HG02981 (cell line): ENCODE results near the gene RHOXF2B.
"Not testable (repeated sequence)": the region's sequence is repeated elsewhere in the genome, so short reads cannot be mapped to it uniquely, and the experiment has no call there.

Source experiments
- ATAC-seq: cut with Tn5 transposase; IDR thresholded peaks from one replicate; pipeline ENCODE4 v1.9.1; 2021; ENCODE audit warnings: mild to moderate bottlenecking, moderate library complexity; ENCODE audit not compliant: unreplicated experiment

The RHOXF2B gene

DNA sequence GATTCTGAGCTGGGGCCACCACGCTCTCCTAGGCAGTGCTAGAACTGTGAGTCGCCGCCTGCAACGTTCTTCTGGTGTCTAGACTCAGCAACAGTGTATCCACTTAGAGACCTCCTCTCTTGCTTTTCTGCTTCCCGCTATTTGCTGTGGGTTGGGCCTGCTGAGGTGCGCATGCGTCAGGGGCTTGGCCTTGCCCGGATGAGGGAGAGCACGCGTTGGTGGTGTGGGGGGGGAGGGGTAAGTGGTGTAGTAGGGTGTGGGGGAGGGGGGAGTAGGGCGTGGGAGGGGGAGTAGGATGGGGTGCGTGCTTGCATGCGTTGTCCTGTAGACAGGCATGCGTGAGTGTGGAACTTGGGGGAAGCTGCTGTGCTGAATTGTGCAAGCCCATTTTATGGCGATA lies at the start of gene RHOXF2B:
Gene RHOXF2B (minus strand): TSS at position 101 of the 400 bp plus-strand sequence. CDS start 138 bp downstream, outside the sequence.
- not testable (repeated sequence) for ATAC-seq

DNA sequence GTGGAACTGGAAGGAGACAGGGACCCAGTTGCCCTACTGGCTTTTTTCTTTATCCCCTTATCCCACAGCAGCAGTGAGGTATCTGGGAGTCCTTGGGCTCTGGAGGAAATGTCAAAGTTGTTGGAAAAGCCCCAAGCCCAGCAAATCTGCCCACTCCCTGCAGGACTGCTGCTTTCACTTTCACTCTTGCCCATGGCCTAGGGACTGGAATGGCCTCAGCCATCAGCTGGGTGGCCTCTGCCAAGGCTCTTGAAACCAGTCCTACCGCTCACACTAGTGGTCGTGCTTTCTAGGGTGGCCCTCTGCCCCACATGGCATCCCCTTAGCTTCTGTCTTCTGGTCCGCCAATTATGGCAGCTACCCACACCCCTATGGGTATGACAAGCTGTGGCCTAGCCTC lies 48.0 kb upstream of the RHOXF2B start:
- ATAC-seq, result no peak

DNA sequence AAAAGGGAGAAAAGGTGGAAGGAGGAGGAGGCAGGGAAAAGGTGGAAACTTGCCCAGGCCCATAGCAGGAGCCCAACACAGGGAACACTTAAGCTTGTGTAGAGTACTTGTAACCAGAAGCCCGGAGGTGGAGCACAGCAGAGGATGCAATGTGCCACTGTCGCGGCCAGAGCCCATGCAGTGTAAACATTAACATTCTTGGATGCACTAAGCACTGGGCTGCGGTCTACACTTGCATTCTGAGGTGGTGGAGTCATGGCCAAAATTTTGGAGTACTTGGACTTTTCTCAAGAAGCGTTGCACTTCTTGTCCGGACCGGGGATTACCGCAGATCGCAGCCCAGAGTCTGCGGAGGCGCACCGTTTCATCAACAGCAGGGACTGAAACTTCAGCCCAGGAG lies 42.7 kb upstream of the RHOXF2B start:
- ATAC-seq, result no peak

DNA sequence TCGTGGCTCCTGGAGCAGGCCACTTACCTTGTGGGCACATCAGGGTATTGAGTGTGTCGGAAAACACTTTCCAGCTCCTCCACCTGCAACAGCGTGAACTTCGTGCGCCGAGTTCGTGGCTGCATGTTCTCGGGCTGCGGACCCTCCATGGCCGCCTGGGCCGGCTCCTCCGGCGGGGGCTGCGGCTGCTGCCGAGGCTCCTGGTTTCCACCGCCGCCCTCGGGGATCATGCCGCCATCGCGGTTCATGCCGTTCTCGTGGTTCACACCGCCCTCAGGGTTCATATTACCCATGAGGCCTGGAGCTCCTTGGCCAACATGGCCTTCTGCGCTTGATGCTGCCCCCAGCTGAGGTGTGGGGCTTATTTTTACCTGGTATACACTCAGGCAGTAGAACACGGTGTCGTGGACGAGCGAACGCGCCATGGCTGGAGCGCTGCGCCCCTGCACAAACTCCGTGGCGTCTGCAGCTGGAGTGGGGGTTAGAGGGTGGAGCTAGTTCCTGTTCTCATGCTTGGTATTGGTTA lies 38.0 kb upstream of the RHOXF2B start, which contains the start of gene RHOXF1:
Gene RHOXF1 (minus strand): TSS at position 476 of the 526 bp plus-strand sequence. CDS start 51 bp downstream, at position 425.
- no peak for ATAC-seq

DNA sequence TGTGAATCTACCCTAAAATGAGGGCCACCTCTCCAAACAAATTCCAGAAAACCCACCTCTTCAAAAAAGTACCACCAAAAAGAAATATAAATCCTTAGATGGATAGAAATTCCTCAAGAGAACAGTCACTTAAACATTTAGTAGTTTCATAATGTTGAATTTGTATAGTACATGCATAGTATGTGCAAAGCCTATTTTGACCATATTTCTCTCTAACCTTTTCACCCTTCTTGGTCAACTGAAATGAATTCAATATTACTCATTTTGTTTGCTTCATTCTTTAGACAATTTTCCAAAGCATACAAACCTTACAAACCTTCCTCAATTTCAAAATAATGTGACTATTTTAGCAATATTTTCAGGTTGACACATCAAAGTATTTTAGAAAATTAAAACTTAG lies 34.1 kb upstream of the RHOXF2B start:
- no peak for ATAC-seq

DNA sequence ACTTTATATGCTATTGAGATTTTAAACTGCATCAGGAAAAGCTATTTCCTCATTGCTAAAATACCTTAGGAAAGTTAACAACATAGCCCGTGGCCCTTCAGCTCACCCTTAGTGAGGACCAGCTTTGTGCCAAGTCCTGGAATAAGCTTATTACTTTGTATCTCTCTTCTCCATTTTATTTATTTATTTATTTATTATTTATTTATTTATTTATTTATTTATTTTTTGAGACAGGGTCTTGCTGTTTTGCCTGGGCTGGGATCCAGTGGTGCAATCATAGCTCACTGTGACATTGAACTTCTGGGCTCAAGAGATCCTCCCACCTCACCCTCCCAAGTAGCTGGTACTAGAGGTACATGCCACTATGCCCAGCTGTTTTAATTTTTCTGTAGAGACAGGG lies 31.9 kb upstream of the RHOXF2B start:
- no peak for ATAC-seq

DNA sequence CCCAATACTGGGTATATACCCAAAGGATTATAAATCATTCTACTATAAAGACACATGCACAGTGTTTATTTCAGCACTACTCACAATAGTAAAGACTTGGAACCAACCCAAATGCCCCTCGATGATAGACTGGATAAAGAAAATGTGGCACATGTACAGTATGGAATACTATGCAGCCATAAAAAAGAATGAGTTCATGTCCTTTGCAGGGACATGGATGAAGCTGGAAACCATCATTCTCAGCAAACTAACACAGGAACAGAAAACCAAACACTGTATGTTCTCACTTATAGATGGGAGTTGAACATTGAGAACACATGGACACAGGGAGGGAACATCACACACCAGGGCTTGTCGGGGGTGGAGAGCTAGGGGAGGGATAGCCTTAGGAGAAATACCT lies 27.2 kb upstream of the RHOXF2B start:
- ATAC-seq, result not testable (repeated sequence)

DNA sequence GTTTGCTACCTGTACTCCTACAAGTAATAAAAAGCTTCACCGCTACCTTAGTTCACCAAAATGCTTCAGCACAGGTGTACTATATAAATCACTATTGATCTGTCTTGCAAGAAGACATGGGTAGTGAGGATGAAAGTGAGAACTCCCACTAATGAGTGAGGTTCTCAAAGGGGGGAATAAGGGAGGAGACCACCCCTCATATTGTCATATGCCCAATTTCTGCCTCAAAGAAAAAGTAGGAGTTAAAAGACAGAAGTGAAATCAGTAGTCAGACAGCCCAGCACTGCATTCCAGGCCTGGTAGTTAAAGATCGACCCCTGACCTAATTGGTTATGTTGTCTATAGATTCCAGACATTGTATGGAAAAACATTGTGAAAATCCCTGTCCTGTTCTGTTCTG lies 23.6 kb upstream of the RHOXF2B start:
- not testable (repeated sequence) for ATAC-seq

DNA sequence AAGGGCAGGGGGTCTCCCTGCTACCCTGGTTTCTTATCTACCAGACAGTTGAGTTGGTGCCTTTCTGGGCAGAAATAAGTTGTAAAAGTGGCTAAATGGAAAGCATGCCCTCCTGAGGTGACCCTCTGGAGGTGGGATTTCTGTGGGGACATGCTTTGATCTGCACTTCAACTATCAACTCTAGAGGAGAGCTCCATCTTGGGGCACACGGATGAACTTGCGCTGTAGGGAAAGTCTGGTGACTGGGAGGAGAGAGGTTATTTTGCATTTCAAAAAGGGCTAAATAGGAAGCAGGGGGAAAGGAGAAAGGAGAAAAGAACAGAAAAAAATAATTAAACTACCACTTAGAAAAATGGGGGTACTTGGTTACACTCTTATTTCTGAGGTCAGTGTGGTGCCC lies 12.7 kb upstream of the RHOXF2B start:
- no peak for ATAC-seq

DNA sequence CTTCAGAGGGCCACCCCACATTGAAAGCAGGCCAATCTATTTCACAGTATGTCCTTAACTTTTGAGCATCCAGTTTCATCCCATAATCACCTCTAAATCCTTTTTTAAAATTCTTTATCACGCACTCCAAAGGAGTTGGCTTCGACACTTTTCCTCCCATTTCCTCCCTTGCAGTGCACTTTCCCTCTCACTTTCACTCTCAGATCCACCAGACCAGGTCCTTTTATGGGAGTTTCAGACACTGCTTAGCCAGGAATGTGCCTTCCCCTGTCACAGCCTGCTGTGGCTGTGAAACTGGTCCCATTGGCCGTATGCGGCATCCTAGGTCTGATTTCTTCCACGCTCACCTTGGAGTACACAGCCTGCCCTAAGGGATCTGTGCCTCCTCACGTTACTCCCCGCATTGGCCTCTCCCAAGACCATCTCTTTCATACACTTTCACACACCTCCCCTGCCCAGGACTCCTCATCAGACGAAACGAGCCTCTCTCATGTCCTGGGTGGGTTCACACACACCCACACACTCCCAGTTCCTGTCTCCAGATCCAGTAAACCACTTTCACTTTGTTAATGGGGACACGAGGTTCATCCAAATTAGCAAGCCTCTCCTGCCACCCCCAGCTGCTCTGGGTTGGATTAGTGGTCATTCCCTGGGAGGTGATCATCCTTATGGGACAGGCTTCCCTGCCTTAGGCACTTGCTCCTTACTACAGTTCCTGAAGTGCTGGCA lies 10.0 kb upstream of the RHOXF2B start:
- ATAC-seq, result no peak

DNA sequence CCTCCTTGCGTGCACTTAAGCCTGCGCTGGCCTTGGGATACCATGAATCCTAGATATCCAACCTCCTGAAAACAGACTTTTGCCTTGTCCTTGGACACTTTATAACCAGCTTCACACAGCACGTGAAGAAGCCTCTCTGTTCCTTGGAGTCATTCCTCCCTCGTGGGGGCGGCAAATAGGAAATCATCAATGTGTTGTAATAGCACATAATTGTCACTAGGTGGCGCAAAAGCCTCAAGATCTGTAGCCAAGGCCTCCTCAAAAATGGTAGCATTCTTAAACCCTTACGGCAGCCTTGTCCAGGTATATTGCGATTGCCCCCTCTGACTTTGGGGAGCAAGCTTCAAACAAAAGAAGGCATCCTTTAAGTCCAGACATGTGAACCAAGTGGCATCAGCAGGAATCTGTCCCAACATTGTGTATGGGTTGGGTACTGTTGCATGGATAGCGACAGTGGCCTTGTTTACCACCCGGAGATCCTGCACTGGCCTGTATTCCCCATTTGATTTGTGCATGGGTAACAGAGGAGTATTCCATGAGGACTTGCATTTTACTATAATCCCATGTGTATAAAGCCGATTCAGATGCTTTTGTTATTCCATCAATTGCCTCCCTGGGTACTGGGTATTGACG lies 8.2 kb upstream of the RHOXF2B start:
- ATAC-seq, result not testable (repeated sequence)

DNA sequence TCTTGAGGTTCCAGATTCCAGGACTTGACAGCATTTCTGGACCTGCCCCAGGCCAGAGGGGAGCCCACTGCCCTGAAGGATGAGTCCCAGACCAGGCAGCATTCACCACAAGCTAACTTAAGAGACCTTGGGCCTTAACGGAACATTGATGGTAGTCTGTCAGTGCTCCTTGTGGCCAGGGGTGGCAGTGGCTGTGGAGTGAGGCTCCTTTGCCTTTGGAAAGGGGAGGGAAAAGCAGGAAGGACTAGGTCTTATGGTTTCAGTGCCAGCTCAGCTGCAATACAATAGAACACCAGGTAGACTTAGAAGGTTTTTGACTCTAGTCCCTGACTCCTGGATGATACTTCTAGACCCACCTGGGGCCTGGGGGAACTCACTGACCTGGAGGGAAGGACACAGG lies 11.3 kb downstream of the RHOXF2B start:
- not testable (repeated sequence) for ATAC-seq

DNA sequence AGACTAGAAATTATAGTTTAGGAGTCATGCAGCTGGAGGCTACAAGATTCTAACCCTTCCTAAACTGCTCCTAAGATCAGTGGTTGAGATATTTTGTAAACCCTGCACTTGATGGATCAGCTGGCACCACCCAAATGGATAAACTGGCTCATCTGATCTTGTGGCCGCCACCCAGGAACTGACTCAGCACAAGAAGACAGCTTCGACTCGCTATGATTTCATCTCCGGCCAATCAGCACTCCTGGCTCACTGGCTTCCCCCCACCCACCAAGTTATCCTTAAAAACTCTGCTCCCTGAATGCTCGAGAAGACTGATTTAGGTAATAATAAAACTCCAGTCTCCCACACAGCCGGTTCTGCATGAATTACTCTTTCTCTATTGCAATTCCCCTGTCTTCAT lies 34.8 kb downstream of the RHOXF2B start:
- not testable (repeated sequence) for ATAC-seq

DNA sequence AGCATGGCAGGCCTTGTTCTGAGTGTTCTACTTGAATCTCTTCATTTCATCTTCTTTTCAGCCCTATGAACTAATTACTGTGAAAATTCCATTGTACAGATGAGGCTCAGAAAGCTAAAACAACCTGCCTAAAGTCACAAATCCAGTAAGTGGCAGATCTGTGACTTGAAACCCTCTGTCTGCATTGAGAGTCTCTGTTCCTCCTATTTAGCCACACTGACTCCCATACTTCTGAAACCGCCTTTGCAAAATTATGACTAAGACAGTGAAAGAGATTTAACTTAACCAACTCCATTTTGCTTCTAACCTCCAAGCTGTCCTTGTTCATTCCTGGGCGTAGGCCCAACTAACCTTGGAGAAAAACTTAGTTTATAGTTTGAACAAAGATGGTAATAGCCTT lies 35.2 kb downstream of the RHOXF2B start:
- not testable (repeated sequence) for ATAC-seq

DNA sequence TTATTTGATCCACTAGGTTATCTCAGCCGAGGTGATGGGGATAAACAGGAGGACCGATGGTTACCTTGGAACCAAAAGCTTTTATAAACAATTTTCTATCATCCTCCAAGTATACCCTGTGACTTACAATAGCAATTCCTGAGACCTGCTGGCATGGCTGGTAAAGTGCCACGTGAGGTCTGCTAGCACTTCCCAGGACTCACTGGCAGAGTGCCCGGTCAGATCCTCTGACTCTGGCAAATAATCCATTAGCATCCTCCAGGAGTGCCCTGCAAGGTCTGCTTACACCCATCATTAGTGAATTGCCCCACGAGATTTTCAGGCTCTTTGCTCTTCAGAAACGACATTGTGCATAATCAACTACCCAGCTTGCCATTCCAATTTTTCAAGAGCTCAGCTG lies 37.3 kb downstream of the RHOXF2B start:
- not testable (repeated sequence) for ATAC-seq

DNA sequence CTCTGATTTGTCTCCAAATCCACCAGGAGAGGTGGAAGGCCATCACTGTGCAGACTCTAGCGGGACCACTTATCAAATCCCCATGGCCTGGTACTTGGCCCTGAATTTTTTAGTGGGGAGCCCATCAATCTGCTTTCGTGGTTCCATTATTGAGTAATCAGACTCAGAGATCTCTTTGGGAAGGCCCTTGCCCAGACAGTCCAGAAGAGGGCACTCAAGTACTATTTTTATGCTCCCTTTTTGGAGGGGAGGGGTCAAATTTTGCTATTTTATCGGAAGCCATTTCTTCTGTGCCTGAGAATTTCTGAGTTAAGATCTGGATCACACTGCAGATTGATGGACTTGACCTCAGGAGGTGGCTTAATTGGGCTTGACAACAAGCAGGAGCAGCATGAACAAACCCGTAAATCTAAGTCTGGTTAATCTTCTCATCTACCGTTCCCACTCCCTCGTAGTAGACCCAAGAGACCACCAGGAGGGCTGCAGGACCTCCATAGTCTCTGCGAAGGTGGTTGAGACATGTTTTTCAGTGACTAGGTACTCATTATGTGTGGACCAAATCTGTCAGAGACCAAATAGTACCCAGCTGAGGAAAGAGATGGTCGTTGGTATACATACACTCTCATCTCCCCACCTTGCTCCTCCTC lies 38.3 kb downstream of the RHOXF2B start:
- ATAC-seq, result not testable (repeated sequence)

DNA sequence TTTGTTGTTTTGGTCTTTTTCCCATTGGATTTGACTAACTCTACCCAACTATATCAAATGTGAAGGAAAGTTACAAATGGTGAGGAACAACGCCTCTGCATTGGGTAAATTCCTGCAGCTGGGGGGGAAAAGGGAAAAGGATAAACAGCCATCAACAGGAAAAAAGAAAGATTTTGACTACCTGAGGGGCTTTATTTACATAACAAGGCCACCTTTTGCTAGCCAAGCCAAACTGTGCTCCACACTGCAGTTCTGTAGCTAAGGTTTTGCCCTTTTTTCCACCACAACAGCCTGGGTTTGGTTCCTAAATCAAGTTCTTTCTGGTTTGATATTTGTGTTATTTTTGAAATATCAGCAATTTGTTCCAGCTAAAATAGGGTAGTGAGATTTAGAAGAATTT lies 40.8 kb downstream of the RHOXF2B start:
- ATAC-seq, result no peak

DNA sequence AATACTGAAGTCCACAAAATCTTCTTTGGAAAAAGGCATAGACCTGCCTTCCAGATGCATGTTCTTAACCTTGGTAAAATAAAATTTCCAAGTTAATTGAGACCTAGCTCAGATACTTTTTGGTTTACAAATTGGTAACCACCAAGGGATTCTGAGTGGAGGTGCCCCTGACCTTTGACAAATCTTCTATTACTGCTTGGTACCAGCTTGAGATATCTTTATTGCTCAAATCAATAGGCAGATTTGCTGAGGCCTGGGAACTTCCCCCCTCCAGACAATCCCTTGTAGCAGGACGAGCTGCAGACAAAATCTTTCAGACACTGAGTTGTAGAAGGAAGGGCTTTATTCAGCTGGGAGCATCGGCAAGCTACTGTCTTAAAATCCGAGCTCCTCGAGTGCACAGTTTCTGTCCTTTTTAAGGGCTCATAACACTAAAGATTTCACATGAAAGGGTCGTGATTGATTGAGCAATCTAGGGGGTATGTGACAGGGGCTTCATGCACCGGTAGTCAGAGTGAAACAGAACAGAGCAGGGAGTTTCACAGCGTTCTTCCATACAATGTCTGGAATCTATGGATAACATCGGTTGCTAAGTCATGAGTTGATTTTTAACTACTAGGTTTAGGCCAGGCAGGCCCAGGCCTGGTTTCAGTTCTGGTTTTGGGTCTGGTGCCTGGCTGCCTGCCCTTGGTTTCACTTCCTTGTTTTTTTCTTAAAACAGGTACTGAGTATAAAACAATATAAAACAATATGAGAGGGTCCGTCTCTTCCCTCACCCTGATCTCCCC lies 41.8 kb downstream of the RHOXF2B start:
- peak; percentile 78 for ATAC-seq

DNA sequence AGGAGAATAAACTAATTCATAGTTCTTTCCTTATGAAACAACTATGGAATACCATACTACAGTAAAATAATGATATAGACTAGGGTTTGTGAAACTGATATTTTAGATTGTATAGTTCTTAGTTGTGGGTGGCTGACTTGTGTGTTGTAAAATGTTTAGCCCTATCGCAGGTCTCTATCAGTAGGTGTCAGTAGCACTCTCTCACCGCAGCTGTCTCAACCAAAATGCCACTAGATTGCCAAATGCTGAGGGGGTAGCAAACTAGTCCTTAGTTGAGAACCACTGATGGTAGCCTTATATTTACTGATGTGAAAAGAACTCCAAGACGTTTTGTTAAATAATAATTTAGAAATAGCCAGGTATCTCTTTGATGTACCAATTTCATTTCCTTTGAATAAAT lies 48.1 kb downstream of the RHOXF2B start:
- ATAC-seq, result no peak

DNA sequence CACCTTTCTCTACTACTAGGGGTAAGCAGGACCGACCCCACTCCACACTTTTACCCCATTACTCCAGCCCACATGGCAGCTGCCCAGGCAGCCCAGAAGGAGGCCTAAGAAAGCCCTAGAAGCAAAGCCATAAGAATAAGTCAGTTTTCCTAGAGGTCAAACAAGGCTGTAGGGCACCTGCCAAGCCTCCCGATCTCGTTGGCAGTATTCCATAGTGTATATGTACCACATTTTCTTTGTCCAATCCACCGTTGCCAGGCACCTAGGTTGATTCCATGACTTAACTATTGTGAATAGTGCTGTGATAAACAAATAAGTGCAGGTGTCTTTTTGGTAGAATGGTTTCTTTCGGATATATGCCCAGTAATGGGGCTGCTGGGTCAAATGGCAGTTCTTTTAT lies 54.2 kb downstream of the RHOXF2B start:
- no peak for ATAC-seq

DNA sequence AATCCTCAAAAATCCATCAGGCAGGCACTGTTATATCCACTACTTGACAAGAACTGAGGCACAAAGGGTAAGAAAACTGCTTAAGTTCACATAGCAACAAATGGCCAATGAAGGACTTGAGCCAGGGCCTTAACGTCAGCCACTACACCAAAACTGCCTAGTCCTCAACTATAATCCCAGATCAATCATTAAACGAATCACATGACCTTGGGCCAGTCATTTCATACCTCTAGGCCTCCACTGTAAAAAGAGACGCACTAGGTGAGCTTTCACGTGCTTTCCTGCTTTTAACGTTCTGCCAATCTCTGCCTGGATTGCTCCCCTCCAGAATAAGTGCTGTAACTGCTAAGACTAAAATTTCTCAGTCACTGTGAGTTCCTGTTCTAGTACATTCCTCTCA lies 54.7 kb downstream of the RHOXF2B start:
- no peak for ATAC-seq
